Gastrocnemius medialis (tissue), 4 donors: ENCODE results near the gene ACOT7. TPM values are rescaled to one million over a fixed set of nuclear protein-coding genes. Genes with fewer than 3 reads are reported as not detected.

Experiments
- ATAC-seq, 2 donors: fragments of 150-250 bp; one replicate each; pipeline ENCODE4 v1.9.1; 2016
- DNase-seq, 2 donors: peaks; one replicate each; pipeline ENCODE4 v3.0.0-alpha.2; 2019
- H3K27ac ChIP-seq, 4 donors: fragments of 200-600 bp; sonication (generic); 1 replicate in 1 of 4; 2 replicates in 3 of 4; pipeline ENCODE4 v1.5.1; 2016 to 2018; ENCODE audit warnings: mild to moderate bottlenecking in 2 of 4, moderate library complexity in 1 of 4
- H3K27me3 ChIP-seq, 3 donors: fragments of 200-600 bp; sonication (generic) in 2 of 3; 1 replicate in 1 of 3; 2 replicates in 2 of 3; pipeline versions ENCODE4 v1.5.1 to v1.6.0; 2016 to 2019; ENCODE audit warnings: mild to moderate bottlenecking in 1 of 3, moderate library complexity in 1 of 3
- H3K36me3 ChIP-seq, 2 donors: fragments of 200-600 bp; sonication (generic) in 1 of 2; one replicate each; pipeline ENCODE4 v1.5.1; 2017 to 2018
- H3K4me1 ChIP-seq, 2 donors: fragments of 200-600 bp; sonication (generic) in 1 of 2; one replicate each; pipeline ENCODE4 v1.5.1; 2016 to 2017; ENCODE audit warnings: mild to moderate bottlenecking in 2 of 2
- H3K4me3 ChIP-seq, 4 donors: fragments of 200-600 bp; sonication (generic) in 3 of 4; 1 replicate in 1 of 4; 2 replicates in 3 of 4; pipeline ENCODE4 v1.5.1; 2016 to 2019; ENCODE audit warnings: mild to moderate bottlenecking in 2 of 4
- H3K9me3 ChIP-seq, 3 donors: fragments of 200-600 bp; sonication (generic) in 2 of 3; 1 replicate in 1 of 3; 2 replicates in 2 of 3; pipeline ENCODE4 v1.5.1; 2016 to 2019
- CTCF ChIP-seq, 5 experiments: fragments of 450-650 bp in 3 of 5; fragments of 200-600 bp in 2 of 5; sonication (generic) in 2 of 5; IDR thresholded peaks in 4 of 5; conservative IDR thresholded peaks in 1 of 5; 1 replicate in 4 of 5; 2 replicates in 1 of 5; pipeline ENCODE4 v1.5.1; 2016 to 2019; ENCODE audit warnings: antibody characterized with exemption in 5 of 5, mild to moderate bottlenecking in 3 of 5, moderate library complexity in 3 of 5
- POLR2A ChIP-seq, 2 donors: fragments of 450-650 bp; IDR thresholded peaks; one replicate each; pipeline ENCODE4 v1.6.1; 2017; ENCODE audit warnings: antibody characterized with exemption in 2 of 2, mild to moderate bottlenecking in 2 of 2, moderate library complexity in 2 of 2
- in situ Hi-C, 4 donors: fragments of 200-750 bp; cut with MboI; loops; one replicate each; pipeline versions ENCODE4 v1.15.0 to v1.8.0; 2017; ENCODE audit warnings: low sequenced_read_pairs in 4 of 4
- intact Hi-C: fragments of 100-400 bp; cut with DNase I; formaldehyde crosslinking; loops from one replicate; pipeline ENCODE4 v1.15.1; 2023; ENCODE audit warnings: low total_unique reads
- total RNA-seq, 4 donors: library from RNA; depleted of rRNA; stranded (reverse); fragments of >200 nt; gene quantifications; one replicate each; pipeline versions ENCODE4 v1.1.0 to v1.2.3, GENCODE V29; 2016

Gene ACOT7
- total RNA-seq, 4 donors from 2014 or later = 1.3 to 5.8 (median 3.2) TPM

GRCh38 chr1:6259491-6260362 is 133.8 kb downstream of the ACOT7 start:
- Histone ChIP-seq H3K4me3 (peak overlapping the region; percentile 49 to 56 (median 54)), H3K4me1 (peaks cover 0 to 16% of the 10 kb centered on the region in 2 donors), H3K27me3 (peaks cover 30 to 51% (median 44%) of the 10 kb centered on the region in 3 donors), H3K9me3 (no peaks in the 10 kb centered on the region), H3K36me3 (no peaks in the 10 kb centered on the region), H3K27ac (peak overlapping the region in 1 of 4 donors; percentile 61)
- DNase-seq (peak; percentile 50 to 59), ATAC-seq (peak; percentile 50 to 63)
- in situ Hi-C loops = loop anchor here in 2 of 4 donors (10.0 kb wide), 2 partner anchors 85 to 145 kb away; no protein-coding TSS in a partner anchor
- peak in 1 of 5 experiments; percentile 10 for TF ChIP-seq CTCF (IDR thresholded peaks at IDR 0.05 in 4 of 5, conservative IDR thresholded peaks at IDR 0.05 in 1 of 5)
- TF ChIP-seq POLR2A (IDR thresholded peaks at IDR 0.05) = no peak
- intact Hi-C loops = no loop called here

- in situ Hi-C loops = loop anchor here in 2 of 4 donors (10.0 kb wide), 2 partner anchors 86 to 146 kb away; no protein-coding TSS in a partner anchor
- Histone ChIP-seq H3K4me1 (peaks cover 0 to 16% of the 10 kb centered on the region in 2 donors), H3K36me3 (no peaks in the 10 kb centered on the region), H3K9me3 (no peaks in the 10 kb centered on the region), H3K27ac (no peak overlapping the region), H3K4me3 (no peak overlapping the region), H3K27me3 (peaks cover 30 to 47% (median 39%) of the 10 kb centered on the region in 3 donors)
- TF ChIP-seq POLR2A (IDR thresholded peaks at IDR 0.05) = no peak
- TF ChIP-seq CTCF (IDR thresholded peaks at IDR 0.05 in 4 of 5, conservative IDR thresholded peaks at IDR 0.05 in 1 of 5) = no peak
- intact Hi-C loops = no loop called here
- ATAC-seq = no peak
- DNase-seq = no peak
These were observed 134.9 kb downstream of the ACOT7 start for GRCh38 chr1:6258675-6259074.

- in situ Hi-C loops (loop anchor here in 2 of 4 donors (10.0 kb wide), 2 partner anchors 87 to 147 kb away; no protein-coding TSS in a partner anchor), intact Hi-C loops (no loop called here)
- H3K4me1 ChIP-seq = peaks cover 0 to 12% of the 10 kb centered on the region in 2 donors
- H3K27ac ChIP-seq = no peak overlapping the region
- H3K36me3 ChIP-seq = no peaks in the 10 kb centered on the region
- no peaks in the 10 kb centered on the region for H3K9me3 ChIP-seq
- no peak for TF ChIP-seq POLR2A (IDR thresholded peaks at IDR 0.05)
- TF ChIP-seq CTCF (IDR thresholded peaks at IDR 0.05 in 4 of 5, conservative IDR thresholded peaks at IDR 0.05 in 1 of 5) = no peak
- no peak overlapping the region for H3K4me3 ChIP-seq
- H3K27me3 ChIP-seq = peaks cover 24 to 39% (median 28%) of the 10 kb centered on the region in 3 donors
- DNase-seq (no peak), ATAC-seq (no peak)
These were observed 136.0 kb downstream of the ACOT7 start for GRCh38 chr1:6257541-6258069.

GRCh38 chr1:6256645-6257044 is 136.9 kb downstream of the ACOT7 start:
- Histone ChIP-seq H3K27ac (no peak overlapping the region), H3K27me3 (peaks cover 18 to 29% (median 21%) of the 10 kb centered on the region in 3 donors), H3K9me3 (no peaks in the 10 kb centered on the region), H3K4me1 (peaks cover 0 to 9% of the 10 kb centered on the region in 2 donors), H3K36me3 (no peaks in the 10 kb centered on the region), H3K4me3 (no peak overlapping the region)
- in situ Hi-C loops = loop anchor here in 2 of 4 donors (10.0 kb wide), 2 partner anchors 88 to 148 kb away; no protein-coding TSS in a partner anchor
- no peak for TF ChIP-seq CTCF (IDR thresholded peaks at IDR 0.05 in 4 of 5, conservative IDR thresholded peaks at IDR 0.05 in 1 of 5)
- no peak for TF ChIP-seq POLR2A (IDR thresholded peaks at IDR 0.05)
- intact Hi-C loops = no loop called here
- DNase-seq = no peak
- ATAC-seq = no peak
